ENCODE data around the gene MYT1.

Gene MYT1

DNA sequence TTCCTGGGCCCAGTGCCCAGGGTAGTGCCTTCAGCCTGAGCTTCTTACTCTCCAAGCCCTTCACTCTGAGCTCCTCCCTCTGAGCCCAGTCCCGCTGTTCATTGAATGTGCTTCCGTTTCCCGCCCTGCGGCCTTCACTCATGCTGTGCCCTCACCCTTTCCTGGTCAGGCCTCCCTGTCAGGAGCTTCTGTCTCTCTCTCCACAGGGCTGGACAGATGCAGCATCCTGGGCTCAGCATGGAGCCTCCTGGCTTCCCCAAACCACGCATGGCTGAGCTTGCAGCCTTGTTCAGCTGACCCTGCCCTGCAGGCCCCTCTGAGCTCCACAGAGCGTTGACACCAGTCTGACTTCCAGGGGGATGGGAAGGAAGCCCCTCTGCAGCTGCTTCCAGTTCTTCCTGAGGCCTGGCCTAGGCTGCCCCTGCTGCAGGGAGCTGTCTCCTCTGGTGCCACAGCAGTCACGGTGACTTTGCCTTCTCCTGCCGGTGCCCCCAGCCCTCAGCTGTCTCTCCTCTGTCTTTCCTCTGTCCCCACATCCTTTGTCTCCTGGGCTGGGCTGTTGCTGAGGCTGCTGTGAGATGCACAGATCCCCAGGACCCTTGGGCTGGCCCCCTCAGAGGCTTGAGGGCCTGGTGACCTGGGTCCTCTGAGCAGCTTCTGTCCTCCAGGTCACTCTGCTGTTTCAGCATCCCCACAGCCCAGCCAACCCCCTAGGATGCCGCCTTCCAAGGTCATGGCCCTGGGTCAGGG is 7.9 kb upstream of the MYT1 start:
- H3K9me3 ChIP-seq (ENCODE audit: insufficient read depth, low read length), result no peaks in the 10 kb centered on the region; the same call in 1 of the 2 replicates
- peaks cover 49% of the 10 kb centered on the region for H3K4me1 ChIP-seq (ENCODE audit: insufficient read depth, insufficient read length)
- H3K36me3 ChIP-seq (ENCODE audit: insufficient read depth, insufficient read length, low read length), result no peaks in the 10 kb centered on the region
- no peak overlapping the region for H3K4me3 ChIP-seq (ENCODE audit: insufficient read length, low read depth)
- H3K9ac ChIP-seq (ENCODE audit: insufficient read length, low read depth), result no peak overlapping the region
- DNase-seq (ENCODE audit: low read depth, low spot score), result no peak
- TF ChIP-seq ZNF274 (IDR thresholded peaks at IDR 0.05; ENCODE audit: low read depth, low read length) (no peak), SUZ12 (IDR thresholded peaks at IDR 0.05; ENCODE audit: extremely low read depth, insufficient read depth, insufficient read length) (no peak), YY1 (IDR thresholded peaks at IDR 0.05; ENCODE audit: insufficient read depth, insufficient read length) (no peak)
- peaks cover 10% of the 10 kb centered on the region for H3K27me3 ChIP-seq (ENCODE audit: insufficient read depth, insufficient read length)

DNA sequence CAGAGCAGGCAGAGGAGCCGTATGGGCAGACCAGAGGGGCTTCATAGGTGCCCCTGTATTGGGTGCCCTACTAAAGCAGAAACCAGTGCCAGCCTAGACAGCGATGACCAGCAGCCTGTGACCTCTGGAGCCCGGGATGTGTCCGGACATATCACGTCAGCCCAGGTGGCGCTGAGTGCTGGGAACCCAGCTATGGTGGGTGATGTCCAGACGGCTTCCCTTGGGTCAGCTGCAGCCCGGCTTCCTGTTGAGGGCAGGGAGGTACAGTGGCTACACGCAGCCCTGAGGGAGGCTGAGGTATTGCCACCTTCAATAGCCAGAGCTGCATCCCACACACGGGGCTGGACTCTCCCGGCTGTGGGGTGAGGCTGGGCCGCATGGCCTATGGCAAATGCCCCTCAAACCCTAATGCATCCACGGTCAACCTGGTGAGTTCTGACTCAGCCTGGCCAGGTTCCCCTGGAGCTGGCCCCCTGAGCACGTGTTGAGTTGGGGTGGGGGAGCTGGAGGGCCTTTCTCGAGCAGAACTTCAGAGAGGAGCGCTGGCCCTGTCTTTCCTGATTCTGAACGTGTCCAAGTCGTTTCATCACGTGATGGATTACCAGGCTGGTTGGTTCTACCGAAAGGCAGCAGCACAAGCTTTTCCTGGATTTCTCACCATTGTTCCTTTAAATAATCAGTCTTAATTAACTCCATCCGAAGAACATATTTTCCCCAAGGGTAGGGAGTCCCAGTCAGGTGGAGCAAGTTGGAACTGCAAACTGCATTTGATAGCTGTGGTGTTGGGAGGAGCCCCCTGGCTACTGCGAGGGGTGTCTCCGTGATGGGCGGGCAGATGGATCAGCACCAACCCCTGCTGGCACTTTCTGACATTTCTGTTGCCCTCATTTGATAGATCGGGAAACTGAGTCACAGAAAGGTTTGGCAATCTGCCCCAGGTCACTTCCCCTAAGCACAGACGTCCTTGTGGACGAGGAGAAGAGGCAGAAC is 7.1 kb upstream of the MYT1 start:
- peaks cover 45% of the 10 kb centered on the region for H3K4me1 ChIP-seq (ENCODE audit: insufficient read depth, insufficient read length)
- H3K9ac ChIP-seq (ENCODE audit: insufficient read length, low read depth), result no peak overlapping the region
- peaks cover 19% of the 10 kb centered on the region for H3K27me3 ChIP-seq (ENCODE audit: insufficient read depth, insufficient read length)
- no peak overlapping the region for H3K4me3 ChIP-seq (ENCODE audit: insufficient read length, low read depth)
- H3K9me3 ChIP-seq (ENCODE audit: insufficient read depth, low read length), result no peaks in the 10 kb centered on the region; the same call in 1 of the 2 replicates
- TF ChIP-seq SUZ12 (IDR thresholded peaks at IDR 0.05; ENCODE audit: extremely low read depth, insufficient read depth, insufficient read length) (no peak), YY1 (IDR thresholded peaks at IDR 0.05; ENCODE audit: insufficient read depth, insufficient read length) (no peak), ZNF274 (IDR thresholded peaks at IDR 0.05; ENCODE audit: low read depth, low read length) (no peak)
- no peaks in the 10 kb centered on the region for H3K36me3 ChIP-seq (ENCODE audit: insufficient read depth, insufficient read length, low read length)
- no peak for DNase-seq (ENCODE audit: low read depth, low spot score)

- no peaks in the 10 kb centered on the region for H3K36me3 ChIP-seq (ENCODE audit: insufficient read depth, insufficient read length, low read length)
- peaks cover 26% of the 10 kb centered on the region for H3K27me3 ChIP-seq (ENCODE audit: insufficient read depth, insufficient read length)
- peaks cover 43% of the 10 kb centered on the region for H3K4me1 ChIP-seq (ENCODE audit: insufficient read depth, insufficient read length)
- no peak overlapping the region for H3K9ac ChIP-seq (ENCODE audit: insufficient read length, low read depth)
- no peak for DNase-seq (ENCODE audit: low read depth, low spot score)
- TF ChIP-seq ZNF274 (IDR thresholded peaks at IDR 0.05; ENCODE audit: low read depth, low read length) (no peak), YY1 (IDR thresholded peaks at IDR 0.05; ENCODE audit: insufficient read depth, insufficient read length) (no peak)
- H3K9me3 ChIP-seq (ENCODE audit: insufficient read depth, low read length), result no peaks in the 10 kb centered on the region
- H3K4me3 ChIP-seq (ENCODE audit: insufficient read length, low read depth), result no peak overlapping the region
These were observed 6.4 kb upstream of the MYT1 start for GRCh38 chr20:64157878-64158277.

DNA sequence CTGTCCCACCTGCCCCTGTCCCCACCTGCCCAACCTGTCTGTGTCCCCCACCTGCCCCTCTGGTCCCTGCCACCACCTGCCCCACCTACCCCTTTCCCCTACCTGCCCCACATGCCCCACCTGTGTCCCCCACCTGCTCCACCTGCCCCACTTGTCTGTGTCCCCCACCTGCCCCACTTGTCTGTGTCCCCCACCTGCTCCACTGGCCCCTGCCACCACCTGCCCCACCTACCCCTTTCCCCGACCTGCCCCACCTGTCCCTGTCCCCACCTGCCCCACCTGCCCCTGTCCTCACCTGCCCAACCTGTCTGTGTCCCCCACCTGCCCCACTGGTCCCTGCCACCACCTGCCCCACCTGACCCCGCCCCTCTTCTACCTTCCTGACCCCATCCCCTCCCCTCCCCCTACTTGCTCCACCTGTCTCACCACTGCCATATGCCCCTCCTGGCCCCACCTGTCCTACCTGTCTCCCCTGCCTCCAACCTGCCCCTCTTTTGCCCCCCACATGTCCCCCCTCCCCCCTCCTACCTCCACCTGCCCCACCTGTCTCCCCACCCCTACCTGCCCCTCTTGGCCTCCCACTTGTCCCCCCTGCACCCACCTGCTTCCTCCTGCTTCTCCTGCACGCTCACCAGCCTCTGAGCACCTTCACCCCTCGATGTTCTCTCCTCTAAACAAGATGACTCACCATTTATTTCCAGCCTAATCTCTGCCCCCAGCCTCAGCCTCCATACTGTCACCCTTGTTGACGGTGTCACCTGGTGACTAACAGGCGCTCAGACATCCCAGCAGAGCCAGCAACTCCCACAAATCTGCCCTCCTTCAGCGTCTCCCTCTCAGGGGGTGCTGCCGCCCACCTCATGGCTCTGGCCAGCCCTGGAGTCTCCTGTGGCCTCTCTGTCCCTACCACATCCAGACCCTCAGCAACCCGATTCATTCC is 5.6 kb upstream of the MYT1 start:
- TF ChIP-seq ZNF274 (IDR thresholded peaks at IDR 0.05; ENCODE audit: low read depth, low read length), result no peak
- no peak for TF ChIP-seq SUZ12 (IDR thresholded peaks at IDR 0.05; ENCODE audit: extremely low read depth, insufficient read depth, insufficient read length)
- TF ChIP-seq YY1 (IDR thresholded peaks at IDR 0.05; ENCODE audit: insufficient read depth, insufficient read length), result no peak

GRCh38 chr20:64159286-64159680 is 5.0 kb upstream of the MYT1 start:
- Histone ChIP-seq H3K9me3 (ENCODE audit: insufficient read depth, low read length) (no peaks in the 10 kb centered on the region), H3K9ac (ENCODE audit: insufficient read length, low read depth) (no peak overlapping the region), H3K27me3 (ENCODE audit: insufficient read depth, insufficient read length) (peaks cover 33% of the 10 kb centered on the region), H3K36me3 (ENCODE audit: insufficient read depth, insufficient read length, low read length) (no peaks in the 10 kb centered on the region), H3K4me1 (ENCODE audit: insufficient read depth, insufficient read length) (peaks cover 40% of the 10 kb centered on the region), H3K4me3 (ENCODE audit: insufficient read length, low read depth) (no peak overlapping the region)
- DNase-seq (ENCODE audit: low read depth, low spot score), result no peak
- TF ChIP-seq YY1 (IDR thresholded peaks at IDR 0.05; ENCODE audit: insufficient read depth, insufficient read length) (no peak), SUZ12 (IDR thresholded peaks at IDR 0.05; ENCODE audit: extremely low read depth, insufficient read depth, insufficient read length) (no peak), ZNF274 (IDR thresholded peaks at IDR 0.05; ENCODE audit: low read depth, low read length) (no peak)

More for the DNA sequence above, 5.6 kb upstream of the MYT1 start:
- DNase-seq (ENCODE audit: low read depth, low spot score), result no peak
- no peak overlapping the region for H3K4me3 ChIP-seq (ENCODE audit: insufficient read length, low read depth)
- H3K36me3 ChIP-seq (ENCODE audit: insufficient read depth, insufficient read length, low read length), result no peaks in the 10 kb centered on the region
- H3K4me1 ChIP-seq (ENCODE audit: insufficient read depth, insufficient read length), result peaks cover 40% of the 10 kb centered on the region
- no peaks in the 10 kb centered on the region for H3K9me3 ChIP-seq (ENCODE audit: insufficient read depth, low read length)
- H3K9ac ChIP-seq (ENCODE audit: insufficient read length, low read depth), result no peak overlapping the region
- peaks cover 33% of the 10 kb centered on the region for H3K27me3 ChIP-seq (ENCODE audit: insufficient read depth, insufficient read length)

- TF ChIP-seq ZNF274 (IDR thresholded peaks at IDR 0.05; ENCODE audit: low read depth, low read length) (no peak), YY1 (IDR thresholded peaks at IDR 0.05; ENCODE audit: insufficient read depth, insufficient read length) (no peak), SUZ12 (IDR thresholded peaks at IDR 0.05; ENCODE audit: extremely low read depth, insufficient read depth, insufficient read length) (no peak)
- no peaks in the 10 kb centered on the region for H3K9me3 ChIP-seq (ENCODE audit: insufficient read depth, low read length)
- H3K27me3 ChIP-seq (ENCODE audit: insufficient read depth, insufficient read length), result peaks cover 33% of the 10 kb centered on the region
- no peak overlapping the region for H3K9ac ChIP-seq (ENCODE audit: insufficient read length, low read depth)
- peaks cover 38% of the 10 kb centered on the region for H3K4me1 ChIP-seq (ENCODE audit: insufficient read depth, insufficient read length)
- H3K36me3 ChIP-seq (ENCODE audit: insufficient read depth, insufficient read length, low read length), result no peaks in the 10 kb centered on the region
- H3K4me3 ChIP-seq (ENCODE audit: insufficient read length, low read depth), result no peak overlapping the region
- DNase-seq (ENCODE audit: low read depth, low spot score), result no peak
These were observed 4.5 kb upstream of the MYT1 start for GRCh38 chr20:64159711-64160110.
